GM12874 (cell line): Measurements from ENCODE around the gene USF3.

Source experiments
- TF ChIP-seq, protein P1 (sequence below): IDR thresholded peaks from 2 replicates; pipeline ENCODE4 v1.5.1; 2011; ENCODE audit warnings: low read depth, mild to moderate bottlenecking, control low read depth, low read length, moderate library complexity; ENCODE audit not compliant: insufficient read depth

Gene USF3

DNA sequence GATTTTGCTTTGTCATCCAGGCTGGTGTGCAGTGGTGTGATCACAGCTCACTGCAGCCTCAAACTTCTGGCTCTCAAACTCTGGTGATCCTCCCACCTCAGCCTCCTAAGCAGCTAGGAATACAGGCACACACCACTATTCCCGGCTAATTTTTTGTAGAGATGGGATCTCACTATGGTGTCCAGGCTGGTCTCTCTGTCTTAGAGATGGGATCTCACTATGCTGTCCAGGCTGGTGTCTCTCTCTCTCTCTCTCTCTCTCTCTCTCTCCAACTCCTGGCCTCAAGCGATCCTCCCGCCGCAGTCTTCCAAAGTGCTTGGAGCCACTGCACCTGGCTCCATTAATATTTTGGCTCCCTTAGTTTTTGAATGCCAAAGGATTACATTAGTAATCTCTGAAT is 17.7 kb downstream of the USF3 start:
- TF ChIP-seq, protein P1, sequence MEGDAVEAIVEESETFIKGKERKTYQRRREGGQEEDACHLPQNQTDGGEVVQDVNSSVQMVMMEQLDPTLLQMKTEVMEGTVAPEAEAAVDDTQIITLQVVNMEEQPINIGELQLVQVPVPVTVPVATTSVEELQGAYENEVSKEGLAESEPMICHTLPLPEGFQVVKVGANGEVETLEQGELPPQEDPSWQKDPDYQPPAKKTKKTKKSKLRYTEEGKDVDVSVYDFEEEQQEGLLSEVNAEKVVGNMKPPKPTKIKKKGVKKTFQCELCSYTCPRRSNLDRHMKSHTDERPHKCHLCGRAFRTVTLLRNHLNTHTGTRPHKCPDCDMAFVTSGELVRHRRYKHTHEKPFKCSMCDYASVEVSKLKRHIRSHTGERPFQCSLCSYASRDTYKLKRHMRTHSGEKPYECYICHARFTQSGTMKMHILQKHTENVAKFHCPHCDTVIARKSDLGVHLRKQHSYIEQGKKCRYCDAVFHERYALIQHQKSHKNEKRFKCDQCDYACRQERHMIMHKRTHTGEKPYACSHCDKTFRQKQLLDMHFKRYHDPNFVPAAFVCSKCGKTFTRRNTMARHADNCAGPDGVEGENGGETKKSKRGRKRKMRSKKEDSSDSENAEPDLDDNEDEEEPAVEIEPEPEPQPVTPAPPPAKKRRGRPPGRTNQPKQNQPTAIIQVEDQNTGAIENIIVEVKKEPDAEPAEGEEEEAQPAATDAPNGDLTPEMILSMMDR = no peak

DNA sequence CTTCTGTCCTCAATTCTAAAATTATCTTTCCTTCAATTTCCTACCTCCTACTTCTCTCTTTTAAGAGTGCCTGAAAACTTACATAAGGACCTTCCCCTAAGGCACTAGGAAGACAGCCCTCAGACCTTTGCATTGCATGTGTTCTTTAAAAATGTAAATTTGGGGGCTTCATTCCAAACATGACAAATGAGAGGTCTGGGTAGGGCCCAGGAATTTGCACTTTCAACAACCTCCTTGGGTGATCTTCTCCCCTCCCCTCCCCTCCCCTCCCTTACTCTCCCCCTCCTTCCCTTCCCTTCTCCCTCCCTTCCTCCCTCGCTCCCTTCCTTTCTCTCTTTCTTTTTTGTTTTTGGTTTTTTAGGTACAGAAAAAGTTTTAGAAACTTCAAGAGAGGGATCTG is 18.7 kb downstream of the USF3 start:
- TF ChIP-seq, protein P1 = no peak

DNA sequence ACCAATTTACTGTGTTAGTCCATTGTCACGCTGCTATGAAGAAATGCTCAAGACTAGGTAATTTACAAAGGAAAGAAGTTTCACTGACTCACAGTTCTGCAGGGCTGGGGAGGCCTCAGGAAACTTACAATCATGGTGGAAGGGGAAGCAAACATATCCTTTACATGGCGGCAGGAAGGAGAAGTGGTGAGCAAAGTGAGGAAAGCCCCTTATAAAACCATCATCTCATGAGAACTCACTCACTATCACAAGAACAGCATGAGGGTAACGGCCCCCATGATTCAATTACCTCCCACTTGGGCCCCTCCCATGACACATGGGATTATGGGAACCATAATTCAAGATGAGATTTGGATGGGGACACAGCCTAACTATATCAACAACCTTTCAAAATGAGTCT is 20.2 kb downstream of the USF3 start:
- TF ChIP-seq, protein P1 = no peak

DNA sequence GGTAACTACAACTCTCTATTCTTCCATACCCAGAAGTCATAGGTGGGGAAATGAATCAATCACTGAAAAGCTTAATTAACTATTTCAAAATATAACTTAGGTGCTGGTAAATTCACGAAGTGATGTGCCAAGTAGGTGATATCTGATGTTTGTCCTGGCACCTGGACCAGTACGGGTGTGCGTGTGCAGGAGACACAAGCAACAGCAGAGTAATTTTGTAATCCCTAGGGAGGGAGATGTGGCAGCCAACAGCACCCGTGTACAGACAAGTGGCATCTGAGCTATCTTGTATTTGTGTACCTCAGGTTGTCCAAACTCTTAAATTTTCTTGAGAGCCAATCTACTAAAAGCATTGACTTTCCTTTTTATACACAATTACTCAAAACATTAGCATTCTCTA is 22.8 kb downstream of the USF3 start:
- TF ChIP-seq, protein P1 = no peak

DNA sequence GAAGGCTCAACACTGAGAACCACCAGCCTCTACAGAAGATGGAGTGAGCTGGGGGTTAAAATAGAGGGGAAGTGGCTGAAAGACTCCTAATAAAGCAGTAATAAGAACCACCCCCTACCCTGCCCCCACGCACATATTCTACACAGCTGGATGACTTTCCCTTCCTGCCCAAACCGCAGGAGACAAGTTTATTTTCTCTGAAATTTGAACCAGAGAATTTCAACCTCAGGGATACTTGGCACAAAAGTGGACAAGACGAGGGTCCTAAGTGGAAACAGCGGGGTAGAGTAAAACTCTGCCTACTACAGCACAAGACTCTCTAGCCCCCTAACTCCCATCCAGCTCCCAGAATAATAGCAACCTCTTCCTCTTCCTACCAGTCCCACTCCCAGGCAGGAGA is 28.4 kb downstream of the USF3 start:
- TF ChIP-seq, protein P1 = no peak

DNA sequence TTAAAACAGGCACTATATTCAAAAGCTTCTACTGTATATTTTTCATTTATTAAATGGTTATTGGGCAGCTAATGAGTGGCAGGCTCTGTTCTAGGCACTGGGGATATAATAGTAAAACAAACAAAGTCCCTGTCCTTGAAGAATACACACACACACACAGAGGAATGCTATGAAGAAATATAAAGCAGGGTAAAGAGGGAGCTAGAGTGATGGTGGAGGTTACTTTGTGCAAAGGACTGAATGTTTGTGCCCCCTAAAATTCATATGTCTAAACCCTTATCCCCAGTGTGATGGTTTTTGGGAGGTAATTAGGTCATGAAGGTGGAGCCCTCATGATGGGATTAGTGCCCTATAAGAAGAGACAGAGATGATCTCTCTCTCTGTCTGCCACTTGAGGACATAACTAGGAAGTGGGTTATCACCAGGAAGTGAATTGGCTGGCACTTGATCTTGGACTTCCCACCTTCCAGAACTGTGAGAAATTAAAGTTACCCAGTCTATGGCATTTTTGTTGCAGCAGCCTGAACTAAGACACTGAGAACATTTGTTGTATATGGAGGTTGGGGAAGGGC is 31.8 kb downstream of the USF3 start:
- TF ChIP-seq, protein P1 = no peak

DNA sequence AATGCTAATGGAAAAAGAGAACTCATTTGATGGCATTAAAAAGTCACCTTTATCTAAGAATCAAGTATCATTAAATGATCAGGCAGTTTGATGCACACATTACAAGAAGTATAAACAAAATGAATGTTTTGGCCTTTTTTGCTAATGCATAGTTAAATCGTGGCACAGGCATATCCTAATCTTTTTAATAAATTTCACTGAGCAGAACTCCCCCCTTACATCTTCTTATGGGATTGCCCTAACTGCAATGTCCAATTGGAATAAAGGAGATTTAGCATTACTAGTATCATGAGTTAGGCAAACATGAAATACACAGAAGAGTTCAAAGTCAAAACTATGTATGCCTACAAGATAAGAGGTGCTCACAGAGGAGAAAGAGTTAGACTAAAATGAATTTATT is 32.7 kb downstream of the USF3 start:
- TF ChIP-seq, protein P1 = no peak
